Lower leg skin (tissue), 3 donors: ENCODE measurements around the gene LINS1.

Source experiments
- POLR2A ChIP-seq, 2 donors: fragments of 450-650 bp; IDR thresholded peaks; one replicate each; pipeline ENCODE4 v1.6.1; 2016 to 2017; ENCODE audit warnings: antibody characterized with exemption in 2 of 2, mild to moderate bottlenecking in 1 of 2, moderate library complexity in 1 of 2
- TF ChIP-seq, protein P1 (sequence below), 3 donors: fragments of 450-650 bp; IDR thresholded peaks; one replicate each; pipeline ENCODE4 v1.5.1; 2016; ENCODE audit warnings: antibody characterized with exemption in 3 of 3, mild to moderate bottlenecking in 3 of 3, moderate library complexity in 2 of 3

DNA sequence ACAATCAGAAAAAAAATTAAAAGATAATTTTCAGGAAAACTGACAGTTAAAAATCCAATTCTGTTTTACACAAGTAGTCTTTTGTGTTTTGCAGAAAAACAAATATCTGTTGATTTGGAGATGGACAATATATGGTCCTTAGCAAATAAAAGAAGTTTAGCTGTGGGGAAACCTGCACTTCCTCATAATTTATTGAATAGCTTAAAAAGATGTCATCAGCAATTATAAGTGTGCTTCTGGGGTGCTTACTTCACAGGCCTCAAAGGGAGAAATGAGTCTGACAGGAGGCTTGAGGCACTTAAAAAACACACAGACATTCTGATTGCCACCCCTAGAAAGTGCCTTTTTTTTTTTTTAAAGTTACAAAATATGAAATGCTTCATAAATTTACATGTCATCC lies 41.7 kb downstream of the LINS1 start:
- TF ChIP-seq, protein P1, sequence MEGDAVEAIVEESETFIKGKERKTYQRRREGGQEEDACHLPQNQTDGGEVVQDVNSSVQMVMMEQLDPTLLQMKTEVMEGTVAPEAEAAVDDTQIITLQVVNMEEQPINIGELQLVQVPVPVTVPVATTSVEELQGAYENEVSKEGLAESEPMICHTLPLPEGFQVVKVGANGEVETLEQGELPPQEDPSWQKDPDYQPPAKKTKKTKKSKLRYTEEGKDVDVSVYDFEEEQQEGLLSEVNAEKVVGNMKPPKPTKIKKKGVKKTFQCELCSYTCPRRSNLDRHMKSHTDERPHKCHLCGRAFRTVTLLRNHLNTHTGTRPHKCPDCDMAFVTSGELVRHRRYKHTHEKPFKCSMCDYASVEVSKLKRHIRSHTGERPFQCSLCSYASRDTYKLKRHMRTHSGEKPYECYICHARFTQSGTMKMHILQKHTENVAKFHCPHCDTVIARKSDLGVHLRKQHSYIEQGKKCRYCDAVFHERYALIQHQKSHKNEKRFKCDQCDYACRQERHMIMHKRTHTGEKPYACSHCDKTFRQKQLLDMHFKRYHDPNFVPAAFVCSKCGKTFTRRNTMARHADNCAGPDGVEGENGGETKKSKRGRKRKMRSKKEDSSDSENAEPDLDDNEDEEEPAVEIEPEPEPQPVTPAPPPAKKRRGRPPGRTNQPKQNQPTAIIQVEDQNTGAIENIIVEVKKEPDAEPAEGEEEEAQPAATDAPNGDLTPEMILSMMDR (IDR thresholded peaks at IDR 0.05), result no peak
- no peak for TF ChIP-seq POLR2A (IDR thresholded peaks at IDR 0.05)
